ENCODE measurements around the gene ITIH1.

The ITIH1 gene

GRCh38 chr3:52827441-52827840 is 50.0 kb downstream of the ITIH1 start:
- no peaks in the 10 kb centered on the region for H4K20me1 ChIP-seq (ENCODE audit: control insufficient read depth, insufficient read depth, low read depth, low read length)
- no peaks in the 10 kb centered on the region for H3K36me3 ChIP-seq (ENCODE audit: control insufficient read depth, low read length)
- no peaks in the 10 kb centered on the region for H3K4me1 ChIP-seq (ENCODE audit: control insufficient read depth, low read length)
- H3F3A ChIP-seq (ENCODE audit: control insufficient read depth, insufficient read depth) = no peaks in the 10 kb centered on the region
- H3K79me2 ChIP-seq (ENCODE audit: control insufficient read depth, low read length) = no peaks in the 10 kb centered on the region
- no peaks in the 10 kb centered on the region for H3K9me2 ChIP-seq (replicated peaks; ENCODE audit: control insufficient read depth, low read length)
- H3K9me3 ChIP-seq (ENCODE audit: control insufficient read depth, insufficient read depth, low read length) = no peaks in the 10 kb centered on the region
- TF ChIP-seq CTCF (IDR thresholded peaks at IDR 0.05; ENCODE audit: low read depth, low read length, poor library complexity, severe bottlenecking) (no peak), EZH2phosphoT487 (IDR thresholded peaks at IDR 0.05; ENCODE audit: borderline replicate concordance, low read length) (no peak)
- no peak overlapping the region for H3K4me3 ChIP-seq (ENCODE audit: low read length)
- H3K4me2 ChIP-seq (ENCODE audit: low read length) = no peak overlapping the region
- H3K27me3 ChIP-seq (ENCODE audit: control insufficient read depth, low read length) = no peaks in the 10 kb centered on the region
- H3K27ac ChIP-seq (ENCODE audit: low read depth, low read length) = no peak overlapping the region

- Histone ChIP-seq H3K36me3 (ENCODE audit: control insufficient read depth, low read length) (no peaks in the 10 kb centered on the region), H3K9me3 (ENCODE audit: control insufficient read depth, insufficient read depth, low read length) (no peaks in the 10 kb centered on the region), H4K20me1 (ENCODE audit: control insufficient read depth, insufficient read depth, low read depth, low read length) (no peaks in the 10 kb centered on the region), H3K27ac (ENCODE audit: low read depth, low read length) (no peak overlapping the region), H3K4me3 (ENCODE audit: low read length) (no peak overlapping the region), H3K9me2 (replicated peaks; ENCODE audit: control insufficient read depth, low read length) (no peaks in the 10 kb centered on the region), H3K4me2 (ENCODE audit: low read length) (no peak overlapping the region), H3F3A (ENCODE audit: control insufficient read depth, insufficient read depth) (no peaks in the 10 kb centered on the region), H3K27me3 (ENCODE audit: control insufficient read depth, low read length) (no peaks in the 10 kb centered on the region), H3K4me1 (ENCODE audit: control insufficient read depth, low read length) (no peaks in the 10 kb centered on the region), H3K79me2 (ENCODE audit: control insufficient read depth, low read length) (no peaks in the 10 kb centered on the region)
- TF ChIP-seq CTCF (IDR thresholded peaks at IDR 0.05; ENCODE audit: low read depth, low read length, poor library complexity, severe bottlenecking) = no peak
- no peak for TF ChIP-seq EZH2phosphoT487 (IDR thresholded peaks at IDR 0.05; ENCODE audit: borderline replicate concordance, low read length)
These were observed 50.5 kb downstream of the ITIH1 start for GRCh38 chr3:52827866-52828376.

DNA sequence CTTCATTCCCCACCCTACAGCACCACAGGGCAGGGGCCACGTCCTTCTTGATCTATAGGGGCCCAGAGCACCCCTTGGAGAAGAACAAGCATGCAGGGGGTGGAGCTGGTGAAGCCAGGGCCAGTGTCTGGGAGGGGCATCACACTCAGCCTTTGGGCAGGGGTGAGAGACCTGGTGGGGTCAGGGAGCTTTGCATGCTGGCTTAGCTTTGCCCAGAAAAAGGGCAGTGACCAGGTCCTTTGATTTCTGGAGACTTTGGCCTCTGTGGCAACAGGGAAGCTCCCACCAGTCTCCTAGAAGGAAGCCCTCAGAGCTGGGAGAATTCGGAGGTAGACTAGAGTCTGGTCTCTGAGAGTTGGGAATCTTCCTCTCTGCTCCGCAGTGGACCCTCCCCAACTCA is 52.1 kb downstream of the ITIH1 start:
- H3K4me3 ChIP-seq (ENCODE audit: low read length) = no peak overlapping the region
- H3K4me1 ChIP-seq (ENCODE audit: control insufficient read depth, low read length) = no peaks in the 10 kb centered on the region
- no peaks in the 10 kb centered on the region for H3K9me2 ChIP-seq (replicated peaks; ENCODE audit: control insufficient read depth, low read length)
- no peak overlapping the region for H3K4me2 ChIP-seq (ENCODE audit: low read length)
- TF ChIP-seq EZH2phosphoT487 (IDR thresholded peaks at IDR 0.05; ENCODE audit: borderline replicate concordance, low read length) = no peak
- H3K27me3 ChIP-seq (ENCODE audit: control insufficient read depth, low read length) = no peaks in the 10 kb centered on the region
- H3F3A ChIP-seq (ENCODE audit: control insufficient read depth, insufficient read depth) = no peaks in the 10 kb centered on the region
- no peak overlapping the region for H3K27ac ChIP-seq (ENCODE audit: low read depth, low read length)
- H3K9me3 ChIP-seq (ENCODE audit: control insufficient read depth, insufficient read depth, low read length) = no peaks in the 10 kb centered on the region
- no peaks in the 10 kb centered on the region for H3K79me2 ChIP-seq (ENCODE audit: control insufficient read depth, low read length)
- no peaks in the 10 kb centered on the region for H4K20me1 ChIP-seq (ENCODE audit: control insufficient read depth, insufficient read depth, low read depth, low read length)
- no peaks in the 10 kb centered on the region for H3K36me3 ChIP-seq (ENCODE audit: control insufficient read depth, low read length)

- TF ChIP-seq CTCF (IDR thresholded peaks at IDR 0.05; ENCODE audit: low read depth, low read length, poor library complexity, severe bottlenecking) (no peak), EZH2phosphoT487 (IDR thresholded peaks at IDR 0.05; ENCODE audit: borderline replicate concordance, low read length) (no peak)
These were observed 52.6 kb downstream of the ITIH1 start for GRCh38 chr3:52829906-52830463.

More at GRCh38 chr3:52829906-52830463, 52.6 kb downstream of the ITIH1 start:
- Histone ChIP-seq H3K9me3 (ENCODE audit: control insufficient read depth, insufficient read depth, low read length) (no peaks in the 10 kb centered on the region), H3K4me2 (ENCODE audit: low read length) (no peak overlapping the region), H4K20me1 (ENCODE audit: control insufficient read depth, insufficient read depth, low read depth, low read length) (no peaks in the 10 kb centered on the region), H3K36me3 (ENCODE audit: control insufficient read depth, low read length) (no peaks in the 10 kb centered on the region), H3K4me3 (ENCODE audit: low read length) (no peak overlapping the region), H3K27me3 (ENCODE audit: control insufficient read depth, low read length) (no peaks in the 10 kb centered on the region), H3K79me2 (ENCODE audit: control insufficient read depth, low read length) (no peaks in the 10 kb centered on the region), H3K27ac (ENCODE audit: low read depth, low read length) (no peak overlapping the region), H3K4me1 (ENCODE audit: control insufficient read depth, low read length) (no peaks in the 10 kb centered on the region), H3F3A (ENCODE audit: control insufficient read depth, insufficient read depth) (no peaks in the 10 kb centered on the region), H3K9me2 (replicated peaks; ENCODE audit: control insufficient read depth, low read length) (no peaks in the 10 kb centered on the region)

All from DOHH2 (cell line).